ENCODE results near the gene ZNF652.

ZNF652 gene

DNA sequence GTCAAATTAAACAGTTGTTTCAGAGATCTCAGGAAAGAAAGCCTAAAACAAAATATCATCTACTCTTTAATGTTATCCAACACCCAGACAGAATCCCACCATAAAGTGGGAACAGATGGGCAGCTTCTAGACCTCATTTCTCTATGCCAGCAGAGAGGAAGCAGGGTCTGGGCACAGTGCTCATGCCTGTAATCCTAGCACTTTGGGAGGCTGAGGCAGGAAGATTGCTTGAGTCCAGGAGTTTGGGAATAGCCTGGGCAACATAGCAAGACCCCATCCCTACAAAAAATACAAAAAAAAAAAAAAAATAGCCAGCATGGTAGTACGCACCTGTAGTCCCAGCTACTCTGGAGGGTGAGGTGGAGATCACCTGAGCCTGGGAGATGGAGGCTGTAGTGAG, 13.5 kb upstream of the ZNF652 start:
- TF ChIP-seq CTCF (IDR thresholded peaks at IDR 0.05; ENCODE audit: unreplicated experiment in 3 of 3) = no peak
- Mint-ChIP-seq H3K9me3 (no peaks in the 10 kb centered on the region), H3K4me1 (no peaks in the 10 kb centered on the region), H3K27ac (no peak overlapping the region), H3K4me3 (no peak overlapping the region), H3K36me3 (ENCODE audit: low read depth) (no peaks in the 10 kb centered on the region), H3K27me3 (ENCODE audit: low read depth) (peaks cover 14% of the 10 kb centered on the region)

DNA sequence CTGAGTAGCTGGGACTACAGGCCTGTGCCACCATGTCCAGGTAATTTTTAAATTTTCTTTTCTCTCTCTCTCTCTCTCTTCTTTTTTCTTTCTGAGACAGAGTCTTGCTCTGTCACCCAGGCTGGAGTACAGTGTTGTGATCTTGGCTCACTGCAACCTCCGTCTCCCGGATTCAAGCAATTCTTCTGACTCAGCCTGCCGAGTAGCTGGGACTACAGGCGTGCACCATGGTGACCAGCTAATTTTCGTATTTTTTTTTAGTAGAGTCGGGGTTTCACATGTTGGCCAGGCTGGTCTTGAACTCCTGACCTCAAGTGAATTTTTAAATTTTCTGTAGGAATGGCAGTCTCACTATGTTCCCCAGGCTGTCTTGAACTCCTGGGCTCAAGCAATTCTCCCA, 11.1 kb upstream of the ZNF652 start:
- Mint-ChIP-seq H3K36me3 (ENCODE audit: low read depth) (no peaks in the 10 kb centered on the region), H3K27ac (no peak overlapping the region), H3K27me3 (ENCODE audit: low read depth) (peaks cover 6% of the 10 kb centered on the region), H3K4me3 (no peak overlapping the region), H3K9me3 (no peaks in the 10 kb centered on the region), H3K4me1 (no peaks in the 10 kb centered on the region)
- TF ChIP-seq CTCF (IDR thresholded peaks at IDR 0.05; ENCODE audit: unreplicated experiment in 3 of 3) = no peak

DNA sequence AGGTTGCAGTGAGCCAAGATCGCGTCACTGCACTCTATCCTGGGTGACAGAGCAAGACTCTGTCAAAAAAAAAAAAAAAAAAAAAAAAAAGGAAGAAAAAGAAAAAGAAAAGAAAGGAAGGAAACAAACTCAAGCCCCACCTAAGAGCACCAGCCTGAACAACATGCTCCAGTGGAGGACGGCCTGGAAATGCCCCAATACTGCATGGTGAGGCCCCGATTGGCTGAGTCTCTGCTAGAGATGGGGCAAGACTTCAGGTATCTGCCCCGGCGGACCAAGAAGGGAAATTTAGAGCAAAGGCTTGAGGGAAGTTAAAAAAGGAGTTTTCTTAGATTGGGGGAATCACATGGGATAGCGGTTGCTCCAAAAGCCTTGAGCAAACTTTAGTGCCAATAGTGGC, 10.4 kb upstream of the ZNF652 start:
- TF ChIP-seq CTCF (IDR thresholded peaks at IDR 0.05; ENCODE audit: unreplicated experiment in 3 of 3) = no peak
- Mint-ChIP-seq H3K27me3 (ENCODE audit: low read depth) (peaks cover 6% of the 10 kb centered on the region), H3K36me3 (ENCODE audit: low read depth) (no peaks in the 10 kb centered on the region), H3K9me3 (no peaks in the 10 kb centered on the region), H3K4me1 (no peaks in the 10 kb centered on the region), H3K27ac (no peak overlapping the region), H3K4me3 (no peak overlapping the region)

DNA sequence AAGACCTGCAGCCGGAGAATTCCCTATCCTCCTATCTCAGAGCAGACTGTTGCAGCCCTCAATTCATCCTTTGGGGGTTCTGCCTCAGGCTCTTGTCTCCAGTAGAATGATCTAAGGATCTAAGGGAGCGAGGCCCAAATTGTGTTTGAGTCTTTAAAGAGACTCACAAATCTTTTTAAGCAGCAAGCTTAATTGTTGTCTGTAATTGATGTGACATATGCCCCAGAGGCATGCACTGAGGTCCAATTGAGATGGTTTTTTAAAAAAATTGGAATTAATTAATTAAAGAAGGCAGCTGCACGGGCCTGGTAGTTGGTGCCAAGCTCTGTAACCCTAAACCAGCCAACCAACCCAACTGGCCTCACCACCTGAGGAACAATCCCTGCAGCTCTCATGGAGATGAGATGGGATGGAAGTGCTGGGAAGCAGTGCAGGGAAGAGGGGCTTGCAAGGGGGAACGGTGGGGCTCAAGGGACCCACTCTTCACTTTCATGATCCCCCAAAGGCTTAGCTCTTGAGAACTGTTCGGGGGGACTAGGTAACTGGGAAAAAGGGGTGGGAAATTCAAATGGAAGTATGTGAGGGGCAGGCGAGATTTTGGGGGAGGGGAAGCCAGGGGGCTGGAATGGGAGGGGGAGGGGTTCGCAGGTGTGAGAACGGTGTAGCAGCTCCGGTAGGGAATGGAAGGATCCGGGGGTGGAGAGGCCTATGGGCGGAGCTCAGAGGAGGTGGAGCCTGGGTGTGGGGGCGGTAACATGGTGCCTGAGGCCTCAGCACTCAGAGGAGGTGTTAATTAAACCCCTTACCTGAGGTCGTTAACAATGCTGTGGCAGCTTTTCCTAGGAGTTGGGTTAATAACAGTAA, 9.2 kb upstream of the ZNF652 start:
- Mint-ChIP-seq H3K9me3 (no peaks in the 10 kb centered on the region), H3K4me1 (no peaks in the 10 kb centered on the region), H3K27me3 (ENCODE audit: low read depth) (no peaks in the 10 kb centered on the region), H3K4me3 (no peak overlapping the region), H3K36me3 (ENCODE audit: low read depth) (no peaks in the 10 kb centered on the region), H3K27ac (no peak overlapping the region)
- no peak for TF ChIP-seq CTCF (IDR thresholded peaks at IDR 0.05; ENCODE audit: unreplicated experiment in 3 of 3)

- no peaks in the 10 kb centered on the region for H3K4me1 Mint-ChIP-seq
- H3K9me3 Mint-ChIP-seq = no peaks in the 10 kb centered on the region
- no peaks in the 10 kb centered on the region for H3K27me3 Mint-ChIP-seq (ENCODE audit: low read depth)
- no peak overlapping the region for H3K27ac Mint-ChIP-seq
- H3K4me3 Mint-ChIP-seq = no peak overlapping the region
- H3K36me3 Mint-ChIP-seq (ENCODE audit: low read depth) = no peaks in the 10 kb centered on the region
- TF ChIP-seq CTCF (IDR thresholded peaks at IDR 0.05; ENCODE audit: unreplicated experiment in 3 of 3) = no peak
These were observed 7.7 kb upstream of the ZNF652 start for GRCh38 chr17:49369760-49370159.

DNA sequence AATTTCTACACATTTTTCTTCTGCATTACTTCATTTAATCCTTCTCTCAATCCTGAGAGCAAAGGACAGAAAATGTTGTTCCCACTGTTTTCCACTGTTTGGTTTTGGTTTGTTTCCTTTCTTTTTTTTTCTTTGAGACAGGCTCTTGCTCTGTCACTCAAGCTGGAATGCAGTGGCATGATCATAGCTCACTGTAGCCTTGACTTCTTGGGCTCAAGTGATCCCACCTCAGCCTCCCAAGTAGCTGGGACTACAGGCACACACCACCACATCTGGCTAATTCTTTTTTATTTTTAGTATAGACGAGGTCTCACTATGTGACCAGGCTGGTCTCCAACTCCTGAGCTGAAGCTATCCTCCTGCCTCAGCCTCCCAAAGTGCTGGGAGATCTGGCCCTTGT, 7.0 kb upstream of the ZNF652 start:
- H3K4me1 Mint-ChIP-seq = no peaks in the 10 kb centered on the region
- H3K4me3 Mint-ChIP-seq = no peak overlapping the region
- no peaks in the 10 kb centered on the region for H3K36me3 Mint-ChIP-seq (ENCODE audit: low read depth)
- TF ChIP-seq CTCF (IDR thresholded peaks at IDR 0.05; ENCODE audit: unreplicated experiment in 3 of 3) = no peak
- no peak overlapping the region for H3K27ac Mint-ChIP-seq
- no peaks in the 10 kb centered on the region for H3K27me3 Mint-ChIP-seq (ENCODE audit: low read depth)
- no peaks in the 10 kb centered on the region for H3K9me3 Mint-ChIP-seq
